Fibroblast of lung (primary cell): ENCODE results near the gene GTF2A1L.

Experiments used
- EZH2 ChIP-seq: IDR thresholded peaks from 2 replicates; pipeline ENCODE4 v1.5.1; 2012; ENCODE audit warnings: low read length, control low read depth, mild to moderate bottlenecking; ENCODE audit errors: missing control alignments
- TF ChIP-seq, protein P1 (sequence below), 2 donors: IDR thresholded peaks in 1 of 2; conservative IDR thresholded peaks in 1 of 2; 1 replicate in 1 of 2; 2 replicates in 1 of 2; pipeline ENCODE4 v1.5.1; 2011 to 2012; ENCODE audit warnings: low read length in 2 of 2, control low read depth in 1 of 2, inconsistent platforms in 1 of 2, low read depth in 1 of 2, mild to moderate bottlenecking in 1 of 2

DNA sequence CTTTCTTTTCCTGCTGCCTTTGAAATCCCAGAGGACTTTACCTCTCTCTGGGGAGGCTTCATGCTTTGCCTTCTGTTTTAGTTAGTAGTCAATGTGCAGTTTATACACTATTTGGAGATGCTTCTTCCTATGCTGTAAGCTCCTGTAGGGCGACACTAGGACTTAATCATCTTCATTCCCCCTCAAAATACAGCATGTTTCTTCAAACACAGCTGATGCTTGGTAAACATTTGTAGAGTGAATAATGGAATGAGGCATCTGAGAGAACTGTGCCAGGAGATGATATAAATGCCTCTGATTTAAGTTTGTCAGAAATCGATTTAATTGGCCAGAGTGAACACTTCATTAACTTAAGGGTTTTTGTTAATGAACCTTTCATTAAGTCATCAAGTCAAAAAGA lies 94.5 kb downstream of the GTF2A1L start:
- TF ChIP-seq, protein P1, sequence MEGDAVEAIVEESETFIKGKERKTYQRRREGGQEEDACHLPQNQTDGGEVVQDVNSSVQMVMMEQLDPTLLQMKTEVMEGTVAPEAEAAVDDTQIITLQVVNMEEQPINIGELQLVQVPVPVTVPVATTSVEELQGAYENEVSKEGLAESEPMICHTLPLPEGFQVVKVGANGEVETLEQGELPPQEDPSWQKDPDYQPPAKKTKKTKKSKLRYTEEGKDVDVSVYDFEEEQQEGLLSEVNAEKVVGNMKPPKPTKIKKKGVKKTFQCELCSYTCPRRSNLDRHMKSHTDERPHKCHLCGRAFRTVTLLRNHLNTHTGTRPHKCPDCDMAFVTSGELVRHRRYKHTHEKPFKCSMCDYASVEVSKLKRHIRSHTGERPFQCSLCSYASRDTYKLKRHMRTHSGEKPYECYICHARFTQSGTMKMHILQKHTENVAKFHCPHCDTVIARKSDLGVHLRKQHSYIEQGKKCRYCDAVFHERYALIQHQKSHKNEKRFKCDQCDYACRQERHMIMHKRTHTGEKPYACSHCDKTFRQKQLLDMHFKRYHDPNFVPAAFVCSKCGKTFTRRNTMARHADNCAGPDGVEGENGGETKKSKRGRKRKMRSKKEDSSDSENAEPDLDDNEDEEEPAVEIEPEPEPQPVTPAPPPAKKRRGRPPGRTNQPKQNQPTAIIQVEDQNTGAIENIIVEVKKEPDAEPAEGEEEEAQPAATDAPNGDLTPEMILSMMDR (conservative IDR thresholded peaks at IDR 0.05 in 1 of 2, IDR thresholded peaks at IDR 0.05 in 1 of 2; ENCODE audit: low read depth in 1 of 2, low read length in 2 of 2): no peak
- no peak for TF ChIP-seq EZH2
